Cardiac septum (tissue), 1 donor: Measurements from ENCODE around the gene PSRC1. TPM values are rescaled to one million over a fixed set of nuclear protein-coding genes. Genes with fewer than 3 reads are reported as not detected.
A peak's percentile ranks its signal among the peaks of the same experiment; 100 is the strongest.

ENCODE experiments used
- DNase-seq: peaks from one replicate; pipeline ENCODE4 v3.0.0-alpha.2; 2020; ENCODE audit warnings: low spot score
- intact Hi-C: fragments of 100-400 bp; cut with DNase I; formaldehyde crosslinking; loops from one replicate; pipeline ENCODE4 v1.14.0; 2022
- total RNA-seq: library from RNA; stranded (reverse); fragmentation: NEBNext Ultra II Directional; extraction: Animal tissue kit (Norgen Biotek cat#: 25700); gene quantifications from one replicate; pipeline ENCODE4 v1.2.1, GENCODE V29; 2021
- donor health status: DM: no; HTN: no; CAD: no.

The PSRC1 gene
- total RNA-seq, 1 donor from 2014 or later: 0.59 TPM

DNA sequence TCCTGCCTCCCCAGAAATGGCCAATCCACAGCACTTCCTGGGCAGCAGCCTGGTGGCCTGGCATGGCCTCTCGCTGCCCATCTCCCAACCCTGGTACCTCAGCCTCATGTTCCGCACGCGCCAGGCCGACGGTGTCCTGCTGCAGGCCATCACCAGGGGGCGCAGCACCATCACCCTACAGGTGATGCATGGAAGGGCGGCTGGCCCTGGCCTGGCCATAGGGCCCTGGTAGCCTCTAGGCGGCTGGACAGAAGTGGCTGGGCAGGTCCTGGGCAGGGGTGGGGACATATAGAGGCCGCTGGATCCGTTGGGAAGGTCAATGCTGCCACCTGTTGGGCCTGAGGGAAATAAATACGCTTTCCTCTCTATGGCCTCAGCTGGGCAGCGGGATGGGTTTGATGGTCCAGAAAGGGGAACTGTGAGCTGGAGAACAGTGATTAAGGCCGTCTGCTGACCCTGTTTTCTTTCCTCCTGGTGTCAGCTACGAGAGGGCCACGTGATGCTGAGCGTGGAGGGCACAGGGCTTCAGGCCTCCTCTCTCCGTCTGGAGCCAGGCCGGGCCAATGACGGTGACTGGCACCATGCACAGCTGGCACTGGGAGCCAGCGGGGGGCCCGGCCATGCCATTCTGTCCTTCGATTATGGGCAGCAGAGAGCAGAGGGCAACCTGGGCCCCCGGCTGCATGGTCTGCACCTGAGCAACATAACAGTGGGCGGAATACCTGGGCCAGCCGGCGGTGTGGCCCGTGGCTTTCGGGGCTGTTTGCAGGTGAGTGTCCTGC lies 19.2 kb downstream of the PSRC1 start:
- peak; percentile 92 for DNase-seq
- intact Hi-C loops: loop anchor here (5.0 kb wide), 2 partner anchors 134 to 269 kb away; partner anchors contain the start of gene SORT1

DNA sequence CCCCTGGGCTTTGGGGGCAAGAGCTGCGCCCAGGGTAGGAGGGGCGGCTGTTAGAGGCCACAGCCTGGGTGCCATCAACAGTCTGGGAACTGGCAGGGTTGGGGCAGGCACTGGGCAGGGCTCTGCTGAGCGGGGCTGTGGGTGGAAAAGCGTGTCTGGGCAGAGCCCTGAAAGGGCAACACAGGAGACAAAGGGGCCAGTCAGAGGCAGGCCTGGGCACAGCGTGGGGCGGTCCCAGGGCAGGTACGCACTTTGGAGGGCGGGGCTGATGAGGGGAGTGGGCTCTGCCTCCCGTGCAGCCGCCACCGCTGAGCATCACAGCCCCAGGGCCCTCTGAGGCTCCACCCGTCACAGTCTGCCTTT lies 19.7 kb downstream of the PSRC1 start:
- intact Hi-C loops: loop anchor here (5.0 kb wide), 2 partner anchors 134 to 269 kb away; partner anchors contain the start of gene SORT1
- DNase-seq: no peak

DNA sequence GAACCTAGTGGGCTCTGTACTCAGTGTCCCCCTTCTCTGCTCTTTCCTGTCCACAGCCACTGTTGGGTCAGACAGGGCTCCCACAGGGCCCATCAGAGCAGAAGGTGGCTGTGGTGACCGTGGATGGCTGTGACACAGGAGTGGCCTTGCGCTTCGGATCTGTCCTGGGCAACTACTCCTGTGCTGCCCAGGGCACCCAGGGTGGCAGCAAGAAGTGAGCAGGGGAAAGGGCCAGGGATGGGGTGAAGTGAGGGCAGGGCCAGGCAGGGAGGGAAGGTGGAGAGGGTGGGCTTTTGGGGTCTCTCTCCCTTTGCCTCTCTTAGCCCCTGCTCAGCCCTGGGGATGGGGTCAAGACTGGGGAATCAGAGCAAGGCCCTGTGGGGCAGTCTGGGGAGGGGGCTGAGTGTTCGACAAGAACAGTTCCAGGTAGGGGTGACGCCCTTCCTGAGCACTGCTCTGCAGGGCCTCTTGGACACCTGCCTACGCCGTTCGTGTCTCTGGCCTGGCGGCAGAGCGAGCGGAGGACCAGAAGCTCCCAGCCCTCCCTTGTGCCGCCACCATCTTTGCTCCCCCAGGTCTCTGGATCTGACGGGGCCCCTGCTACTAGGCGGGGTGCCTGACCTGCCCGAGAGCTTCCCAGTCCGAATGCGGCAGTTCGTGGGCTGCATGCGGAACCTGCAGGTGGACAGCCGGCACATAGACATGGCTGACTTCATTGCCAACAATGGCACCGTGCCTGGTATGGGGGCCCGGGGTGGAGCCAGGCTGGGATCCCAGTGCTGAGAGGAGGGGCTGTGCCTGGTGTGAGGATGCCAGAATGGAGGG lies 20.5 kb downstream of the PSRC1 start:
- no peak for DNase-seq
- intact Hi-C loops: loop anchor here (5.0 kb wide), 2 partner anchors 135 to 270 kb away; partner anchors contain the start of gene SORT1

DNA sequence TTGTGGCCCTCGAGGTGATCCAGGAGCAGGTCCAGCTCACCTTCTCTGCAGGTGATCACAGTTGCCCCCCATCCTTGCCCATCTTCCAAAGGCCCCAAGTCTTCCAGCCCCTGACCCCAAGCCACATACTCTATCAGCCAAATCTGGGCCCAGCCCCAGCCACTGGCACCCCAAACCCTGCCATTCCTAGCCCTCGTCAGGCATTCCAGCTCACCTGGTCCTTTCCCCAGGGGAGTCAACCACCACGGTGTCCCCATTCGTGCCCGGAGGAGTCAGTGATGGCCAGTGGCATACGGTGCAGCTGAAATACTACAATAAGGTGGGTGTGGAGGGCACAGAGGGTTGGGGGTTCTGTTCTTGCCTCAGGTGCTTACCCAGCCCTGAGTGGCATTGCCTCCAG lies 21.4 kb downstream of the PSRC1 start:
- no peak for DNase-seq
- intact Hi-C loops: loop anchor here (5.0 kb wide), 2 partner anchors 136 to 271 kb away; partner anchors contain the start of gene SORT1

DNA sequence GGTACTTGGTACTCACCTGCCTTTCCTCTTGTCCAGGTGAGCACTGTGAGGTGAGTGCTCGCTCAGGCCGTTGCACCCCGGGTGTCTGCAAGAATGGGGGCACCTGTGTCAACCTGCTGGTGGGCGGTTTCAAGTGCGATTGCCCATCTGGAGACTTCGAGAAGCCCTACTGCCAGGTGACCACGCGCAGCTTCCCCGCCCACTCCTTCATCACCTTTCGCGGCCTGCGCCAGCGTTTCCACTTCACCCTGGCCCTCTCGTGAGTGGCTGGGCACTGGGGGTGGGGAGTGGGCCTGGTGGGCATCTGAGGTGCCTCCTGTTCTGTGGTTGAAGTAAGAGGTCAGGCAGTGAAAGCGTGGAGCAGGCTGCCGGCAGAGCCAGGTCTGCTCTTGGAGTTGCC lies 21.9 kb downstream of the PSRC1 start:
- DNase-seq: no peak
- intact Hi-C loops: loop anchor here (5.0 kb wide), 2 partner anchors 136 to 271 kb away; partner anchors contain the start of gene SORT1

DNA sequence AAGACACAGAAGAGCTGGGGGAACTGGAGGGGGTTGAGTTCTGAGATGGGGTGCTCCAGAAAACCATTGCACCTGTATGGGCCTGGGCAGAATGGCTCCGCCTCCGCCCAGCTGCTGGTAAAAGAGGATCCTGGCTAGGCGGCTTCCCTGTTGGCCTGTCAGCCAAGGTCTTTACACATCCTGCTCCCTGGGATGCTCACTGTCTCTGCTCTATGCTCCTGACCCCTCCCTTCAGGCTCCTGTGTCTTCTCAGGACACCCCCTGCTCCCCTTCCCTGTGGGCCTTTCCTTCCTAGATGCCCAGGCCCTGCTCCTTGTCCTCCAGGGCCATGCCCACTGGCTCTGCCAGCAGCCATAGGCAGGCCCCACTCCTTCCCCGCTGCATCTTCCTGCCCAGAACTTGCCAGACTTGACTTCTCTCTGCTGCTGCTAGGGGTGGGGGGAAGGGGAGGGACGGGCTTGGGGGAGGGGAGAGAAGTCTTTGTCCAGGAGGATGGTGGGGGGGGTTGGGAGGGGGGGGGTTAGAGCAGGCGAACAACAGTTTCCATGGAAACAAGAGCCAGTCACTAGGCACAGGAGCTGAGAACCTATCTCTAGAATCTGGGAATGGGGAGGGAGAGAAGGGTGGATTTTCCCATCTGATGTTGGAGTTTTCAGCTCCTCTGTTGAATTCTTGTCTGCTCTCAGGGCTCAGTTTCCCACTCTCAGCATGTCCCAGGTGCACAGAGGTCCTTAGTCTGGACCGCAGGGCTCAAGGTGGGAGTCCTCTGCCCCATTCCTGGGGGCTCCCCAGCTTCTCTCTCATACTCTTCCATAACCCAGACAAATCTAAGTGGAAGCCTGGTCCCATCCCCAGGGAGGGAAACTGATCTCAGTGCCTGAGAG lies 23.0 kb downstream of the PSRC1 start:
- intact Hi-C loops: loop anchor here (5.0 kb wide), 2 partner anchors 137 to 272 kb away; partner anchors contain the start of gene SORT1
- no peak for DNase-seq

DNA sequence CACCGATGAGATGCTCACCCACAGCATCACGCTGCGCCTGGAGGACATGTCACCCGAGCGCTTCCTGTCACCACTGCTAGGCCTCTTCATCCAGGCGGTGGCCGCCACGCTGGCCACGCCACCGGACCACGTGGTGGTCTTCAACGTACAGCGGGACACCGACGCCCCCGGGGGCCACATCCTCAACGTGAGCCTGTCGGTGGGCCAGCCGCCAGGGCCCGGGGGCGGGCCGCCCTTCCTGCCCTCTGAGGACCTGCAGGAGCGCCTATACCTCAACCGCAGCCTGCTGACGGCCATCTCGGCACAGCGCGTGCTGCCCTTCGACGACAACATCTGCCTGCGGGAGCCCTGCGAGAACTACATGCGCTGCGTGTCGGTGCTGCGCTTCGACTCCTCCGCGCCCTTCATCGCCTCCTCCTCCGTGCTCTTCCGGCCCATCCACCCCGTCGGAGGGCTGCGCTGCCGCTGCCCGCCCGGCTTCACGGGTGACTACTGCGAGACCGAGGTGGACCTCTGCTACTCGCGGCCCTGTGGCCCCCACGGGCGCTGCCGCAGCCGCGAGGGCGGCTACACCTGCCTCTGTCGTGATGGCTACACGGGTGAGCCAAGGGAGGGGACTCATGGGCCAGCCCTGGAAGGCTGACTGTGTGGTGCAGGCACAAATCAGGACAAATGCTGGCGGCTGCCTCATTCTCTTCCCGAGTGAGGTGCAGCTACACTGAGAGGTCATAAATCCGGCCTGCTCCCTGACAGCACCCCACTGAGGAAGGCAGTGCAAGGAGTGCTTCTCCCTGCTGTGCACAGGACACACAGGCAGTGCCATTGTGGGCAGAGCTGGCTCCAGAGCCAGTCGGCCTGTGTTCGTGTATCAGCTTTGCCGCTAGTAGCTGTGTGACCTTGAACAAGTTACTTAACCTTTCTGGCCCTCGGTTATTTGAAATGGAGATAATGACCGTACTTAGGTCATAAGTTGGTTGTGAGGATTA lies 24.2 kb downstream of the PSRC1 start:
- intact Hi-C loops: no loop called here
- no peak for DNase-seq

DNA sequence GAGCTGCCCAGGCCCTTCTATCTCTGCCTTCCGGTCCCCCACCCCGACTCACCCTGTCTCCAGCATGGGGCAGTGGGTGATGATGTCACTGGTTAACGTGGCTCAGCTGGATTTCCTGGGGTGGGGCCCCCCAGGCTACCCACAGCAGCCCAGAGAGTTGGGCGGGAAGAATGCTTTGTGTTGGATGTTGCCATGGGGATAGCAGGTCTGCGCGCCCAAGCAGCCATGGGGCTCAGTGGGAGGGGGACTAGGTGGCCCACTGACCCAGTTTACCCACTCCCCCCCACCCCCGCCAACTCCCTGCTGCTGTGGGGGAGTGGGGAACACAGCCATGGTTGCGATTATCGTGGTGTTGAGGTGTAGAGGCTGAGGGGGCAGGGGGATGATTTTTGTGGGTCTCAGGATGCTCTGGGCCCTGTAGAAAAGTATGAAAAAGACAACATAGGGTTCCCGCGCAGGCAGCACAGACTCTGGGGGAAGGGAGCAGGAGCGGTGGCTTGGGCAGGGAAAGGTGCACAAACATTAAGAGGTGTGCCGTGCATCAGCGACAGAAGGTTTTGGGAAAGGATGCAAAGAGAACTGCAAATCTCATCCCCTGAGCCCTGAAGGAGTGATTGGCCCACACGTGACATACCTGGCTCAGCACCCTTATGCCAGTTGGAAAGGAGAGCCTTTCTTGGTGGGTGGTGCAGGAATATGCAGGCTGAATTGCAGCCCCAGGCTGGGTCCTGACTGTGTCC lies 25.1 kb downstream of the PSRC1 start:
- DNase-seq: no peak
- intact Hi-C loops: no loop called here

DNA sequence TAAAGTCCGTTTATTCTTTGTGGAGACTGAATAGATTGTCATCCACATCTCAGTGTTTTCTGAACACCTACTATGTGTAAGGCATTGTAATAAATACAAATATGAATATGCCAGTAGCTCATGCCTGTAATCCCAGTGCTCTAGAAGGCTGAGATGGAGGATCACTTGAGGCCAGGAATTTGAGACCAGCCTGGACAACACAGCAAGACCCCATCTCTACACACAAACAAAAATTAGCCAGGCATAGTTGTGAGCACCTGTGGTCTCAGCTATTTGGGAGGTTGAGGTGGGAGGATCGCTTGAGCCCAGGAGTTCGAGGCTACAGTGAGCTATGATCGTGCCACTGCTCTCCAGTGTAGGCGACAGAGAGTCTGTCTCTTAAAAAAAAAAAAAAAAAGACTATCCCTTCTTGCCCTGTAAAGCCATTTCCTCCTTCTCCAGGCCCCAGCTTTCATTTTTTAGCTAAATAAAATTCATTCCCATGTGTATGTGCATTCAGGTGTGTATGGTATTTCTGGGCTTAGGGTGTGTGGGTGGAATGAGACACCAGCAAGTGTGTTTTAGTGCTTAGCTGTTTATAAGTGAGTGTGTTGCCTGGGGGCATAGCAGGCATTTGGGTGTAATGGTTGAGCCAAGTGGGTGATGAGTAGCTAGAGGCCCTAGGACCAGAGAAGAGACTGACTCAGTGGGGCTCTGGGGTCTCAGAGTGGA lies 25.8 kb downstream of the PSRC1 start:
- intact Hi-C loops: no loop called here
- DNase-seq: no peak

DNA sequence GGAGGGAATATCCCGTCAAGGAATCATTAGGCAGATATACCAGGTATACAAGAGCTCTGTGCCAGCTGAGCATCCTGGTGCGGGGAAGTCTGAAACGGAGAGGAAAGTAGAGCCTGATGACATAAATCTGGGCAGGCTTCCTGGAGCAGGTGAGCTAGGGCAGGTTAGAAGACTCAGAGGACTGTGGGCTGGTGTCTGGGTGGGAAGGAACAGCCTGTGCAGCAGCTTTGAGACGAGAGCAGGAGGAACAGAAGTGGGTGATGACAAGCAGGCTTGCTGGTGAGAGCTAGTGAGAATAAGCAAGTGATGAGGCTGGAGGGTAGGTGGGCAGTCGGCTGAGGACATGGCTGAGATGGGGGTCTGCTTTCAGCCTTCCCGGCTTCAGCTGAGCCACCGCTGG lies 26.9 kb downstream of the PSRC1 start:
- intact Hi-C loops: no loop called here
- no peak for DNase-seq

DNA sequence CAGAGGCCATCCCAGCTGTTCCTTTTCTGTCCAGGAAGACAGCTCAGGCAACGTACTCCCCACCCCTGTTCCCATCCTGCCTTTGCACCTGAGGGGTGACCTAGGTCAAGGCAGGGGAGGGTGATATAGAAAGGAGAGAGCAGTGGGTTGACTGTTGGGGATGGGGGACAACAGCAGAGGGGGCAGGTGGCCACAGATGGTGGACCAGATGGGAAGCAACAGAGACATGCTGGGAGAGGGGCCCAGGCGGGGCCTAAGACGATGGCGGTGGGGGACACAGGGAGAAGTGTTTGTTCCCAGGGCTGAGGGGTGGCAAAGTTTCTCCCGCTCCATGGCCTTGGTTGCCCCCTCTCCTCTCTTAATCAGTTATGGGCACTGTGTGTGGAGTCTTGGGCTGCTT lies 27.3 kb downstream of the PSRC1 start:
- DNase-seq: no peak
- intact Hi-C loops: no loop called here

DNA sequence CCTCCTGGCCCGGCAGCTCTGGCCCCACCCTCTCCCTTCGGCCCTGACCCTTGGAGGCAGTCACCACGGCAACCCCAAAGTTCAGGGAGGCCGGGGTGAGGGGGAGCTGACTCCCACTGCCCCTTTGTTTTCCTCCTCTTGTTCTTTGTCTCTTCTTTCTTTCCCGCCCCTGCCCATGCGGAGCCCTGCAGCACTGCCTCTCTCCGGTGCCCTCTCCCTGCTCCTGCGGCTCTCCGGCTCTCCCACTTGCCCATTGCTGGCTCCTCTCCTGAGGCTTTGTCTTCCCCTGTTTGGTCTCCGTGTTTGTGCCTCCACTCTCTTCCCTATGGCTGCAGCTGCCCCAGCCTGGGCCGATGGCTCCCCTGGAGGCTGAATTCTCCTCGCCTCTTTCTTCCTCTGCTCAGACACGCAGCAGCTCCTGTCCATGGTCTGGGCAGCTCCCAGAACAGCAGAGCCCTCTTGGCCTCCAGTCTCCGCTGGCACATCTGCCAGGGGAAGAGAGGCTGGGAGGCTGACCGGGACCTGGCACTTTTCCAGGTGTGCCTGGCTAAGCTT lies 27.8 kb downstream of the PSRC1 start:
- peak; percentile 54 for DNase-seq
- intact Hi-C loops: no loop called here

DNA sequence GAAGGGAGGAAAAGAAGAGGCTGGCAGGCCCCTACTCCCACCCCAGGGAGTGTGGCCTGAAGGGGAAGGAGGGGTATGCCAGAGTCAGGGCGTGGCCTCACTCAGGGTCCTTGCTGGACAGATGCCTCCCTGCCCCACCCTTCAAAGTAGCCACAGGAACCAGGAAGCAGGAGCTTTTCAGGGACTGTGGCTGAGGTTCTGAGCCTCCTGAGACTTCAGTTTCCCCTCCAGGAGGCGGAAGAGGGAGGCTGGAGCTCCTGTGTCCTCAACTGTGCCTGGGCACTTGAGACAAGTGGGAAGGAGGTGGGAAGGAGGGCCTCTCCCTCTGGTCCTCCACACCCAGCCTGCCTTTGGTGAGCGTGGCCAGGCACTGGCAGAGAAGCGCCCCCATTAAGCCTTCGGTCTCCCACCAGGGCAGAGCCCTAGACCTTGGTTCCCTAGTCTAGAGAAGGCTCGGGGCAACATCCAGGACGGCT lies 28.3 kb downstream of the PSRC1 start:
- DNase-seq: peak; percentile 66
- intact Hi-C loops: no loop called here

DNA sequence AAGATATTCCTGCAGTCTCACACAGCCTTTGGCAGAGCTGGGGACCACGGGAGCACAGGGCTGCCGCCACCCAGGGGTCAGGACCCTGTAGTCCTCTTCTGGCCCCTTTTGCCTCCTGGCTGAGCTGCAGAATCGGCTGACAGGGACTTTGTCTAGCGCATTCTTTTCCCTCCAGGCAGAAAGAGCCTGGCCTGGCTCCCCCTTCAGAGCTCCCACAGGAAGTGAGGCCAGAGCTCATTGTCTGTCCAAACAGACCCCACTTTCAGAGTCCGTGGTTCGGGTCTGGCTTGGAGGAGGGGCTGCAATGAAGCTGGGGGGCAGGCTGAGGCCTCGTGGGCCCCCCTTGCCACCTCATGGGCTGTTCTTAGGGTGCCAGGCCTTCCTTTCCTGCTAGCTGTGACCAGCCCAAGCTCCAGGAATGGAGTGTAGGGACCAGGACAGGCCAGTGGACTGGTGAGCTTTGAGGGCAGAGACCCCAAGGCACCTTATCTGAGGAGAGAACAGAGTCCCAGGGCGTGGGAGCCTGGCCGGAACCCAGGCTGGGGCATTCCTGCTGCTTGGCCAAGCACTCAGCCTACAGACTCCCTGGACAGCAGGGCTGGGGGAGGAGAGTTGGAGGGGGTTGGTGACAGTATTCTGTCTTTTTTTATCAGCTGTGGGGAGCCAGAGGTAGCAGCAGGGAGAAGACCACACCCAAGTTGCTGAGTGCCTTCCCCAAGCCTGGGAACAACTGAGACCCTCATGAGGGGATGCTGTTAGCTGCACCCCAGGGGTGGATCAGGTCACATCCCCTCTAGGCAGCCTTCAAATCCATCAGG lies 28.9 kb downstream of the PSRC1 start:
- peak; percentile 71 for DNase-seq

DNA sequence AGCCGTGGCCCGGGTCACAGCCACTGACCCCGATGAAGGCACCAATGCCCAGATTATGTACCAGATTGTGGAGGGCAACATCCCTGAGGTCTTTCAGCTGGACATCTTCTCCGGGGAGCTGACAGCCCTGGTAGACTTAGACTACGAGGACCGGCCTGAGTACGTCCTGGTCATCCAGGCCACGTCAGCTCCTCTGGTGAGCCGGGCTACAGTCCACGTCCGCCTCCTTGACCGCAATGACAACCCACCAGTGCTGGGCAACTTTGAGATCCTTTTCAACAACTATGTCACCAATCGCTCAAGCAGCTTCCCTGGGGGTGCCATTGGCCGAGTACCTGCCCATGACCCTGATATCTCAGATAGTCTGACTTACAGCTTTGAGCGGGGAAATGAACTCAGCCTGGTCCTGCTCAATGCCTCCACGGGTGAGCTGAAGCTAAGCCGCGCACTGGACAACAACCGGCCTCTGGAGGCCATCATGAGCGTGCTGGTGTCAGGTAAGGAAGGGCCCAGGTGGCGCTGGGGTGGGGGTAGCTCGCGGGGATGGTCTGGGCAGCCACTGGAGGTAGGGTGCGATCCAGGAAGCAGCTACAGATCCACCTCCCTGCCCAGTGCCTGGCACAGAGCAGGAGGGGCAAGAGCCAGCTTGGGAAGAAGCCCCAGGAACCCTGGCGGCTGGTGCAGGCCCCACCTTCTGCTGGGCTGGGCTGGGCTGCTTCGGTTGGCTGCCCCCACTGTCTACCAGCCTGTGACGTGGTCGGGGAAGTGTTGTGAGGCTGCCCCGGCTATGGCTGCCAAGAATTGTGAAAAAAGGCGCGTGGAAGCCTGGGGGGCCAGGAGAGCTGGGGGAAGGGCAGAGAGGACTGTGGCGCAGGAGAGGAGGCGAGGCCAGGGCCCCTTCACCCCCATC lies 29.8 kb downstream of the PSRC1 start:
- intact Hi-C loops: no loop called here
- no peak for DNase-seq

More for the DNA sequence above, 28.9 kb downstream of the PSRC1 start:
- intact Hi-C loops: no loop called here
